Tibial nerve (tissue), 4 donors: Measurements from ENCODE around the gene RAB15. TPM values are rescaled to one million over a fixed set of nuclear protein-coding genes. Genes with fewer than 3 reads are reported as not detected.

Experiments used
- DNase-seq, 2 donors: peaks; one replicate each; pipeline ENCODE4 v3.0.0-alpha.2; 2019; ENCODE audit warnings: low spot score in 2 of 2
- H3K27ac ChIP-seq, 4 donors: fragments of 200-600 bp; sonication (generic) in 3 of 4; one replicate each; pipeline ENCODE4 v1.5.1; 2017 to 2019; ENCODE audit warnings: mild to moderate bottlenecking in 1 of 4
- H3K27me3 ChIP-seq, 2 donors: fragments of 200-600 bp; sonication (generic) in 1 of 2; one replicate each; pipeline versions ENCODE4 v1.5.1 to v1.6.0; 2017 to 2019
- H3K36me3 ChIP-seq, 3 donors: fragments of 200-600 bp; sonication (generic); one replicate each; pipeline ENCODE4 v1.5.1; 2018 to 2019
- H3K4me1 ChIP-seq, 4 donors: fragments of 200-600 bp; sonication (generic) in 3 of 4; one replicate each; pipeline ENCODE4 v1.5.1; 2017 to 2019
- H3K4me3 ChIP-seq, 4 donors: fragments of 200-600 bp; sonication (generic) in 3 of 4; one replicate each; pipeline ENCODE4 v1.5.1; 2017 to 2019; ENCODE audit warnings: mild to moderate bottlenecking in 1 of 4, moderate library complexity in 1 of 4
- H3K9me3 ChIP-seq, 4 donors: fragments of 200-600 bp; sonication (generic) in 3 of 4; one replicate each; pipeline ENCODE4 v1.5.1; 2017 to 2019
- EP300 ChIP-seq, 2 donors: sonication (generic); formaldehyde crosslinking; IDR thresholded peaks; one replicate each; pipeline ENCODE4 v1.6.1; 2017; ENCODE audit warnings: antibody characterized with exemption in 2 of 2, mild to moderate bottlenecking in 1 of 2
- POLR2A ChIP-seq, 2 donors: fragments of 450-650 bp; IDR thresholded peaks; one replicate each; pipeline ENCODE4 v1.6.1; 2017; ENCODE audit warnings: antibody characterized with exemption in 2 of 2, mild to moderate bottlenecking in 2 of 2, moderate library complexity in 2 of 2
- WGBS, 2 donors: methylation state at CpG; one replicate each; pipeline ENCODE4 v1.1.5; 2018; 5-methylcytosine and 5-hydroxymethylcytosine counted together
- total RNA-seq, 4 donors: library from RNA; depleted of rRNA; stranded (reverse); fragments of >200 nt; gene quantifications; one replicate each; pipeline ENCODE4 v1.1.0, GENCODE V29; 2016
- TF ChIP-seq, protein P1 (sequence below), 5 experiments: fragments of 200-600 bp in 3 of 5; fragments of 450-650 bp in 2 of 5; sonication (generic) in 3 of 5; IDR thresholded peaks; one replicate each; pipeline ENCODE4 v1.5.1; 2016 to 2019; ENCODE audit warnings: antibody characterized with exemption in 5 of 5, mild to moderate bottlenecking in 3 of 5, moderate library complexity in 2 of 5

RAB15 gene
- total RNA-seq, 4 donors from 2014 or later, result 0.22 to 2.4 (median 0.42) TPM; not detected in 1

GRCh38 chr14:64953661-64954060 is 18.5 kb downstream of the RAB15 start:
- Histone ChIP-seq H3K4me1 (no peaks in the 10 kb centered on the region), H3K4me3 (no peak overlapping the region), H3K36me3 (peaks cover 0 to 61% (median 0%) of the 10 kb centered on the region in 3 donors), H3K27ac (no peak overlapping the region), H3K9me3 (no peaks in the 10 kb centered on the region), H3K27me3 (no peaks in the 10 kb centered on the region)
- DNase-seq, result no peak
- TF ChIP-seq POLR2A (IDR thresholded peaks at IDR 0.05) (no peak), EP300 (IDR thresholded peaks at IDR 0.05) (no peak)
- TF ChIP-seq, protein P1, sequence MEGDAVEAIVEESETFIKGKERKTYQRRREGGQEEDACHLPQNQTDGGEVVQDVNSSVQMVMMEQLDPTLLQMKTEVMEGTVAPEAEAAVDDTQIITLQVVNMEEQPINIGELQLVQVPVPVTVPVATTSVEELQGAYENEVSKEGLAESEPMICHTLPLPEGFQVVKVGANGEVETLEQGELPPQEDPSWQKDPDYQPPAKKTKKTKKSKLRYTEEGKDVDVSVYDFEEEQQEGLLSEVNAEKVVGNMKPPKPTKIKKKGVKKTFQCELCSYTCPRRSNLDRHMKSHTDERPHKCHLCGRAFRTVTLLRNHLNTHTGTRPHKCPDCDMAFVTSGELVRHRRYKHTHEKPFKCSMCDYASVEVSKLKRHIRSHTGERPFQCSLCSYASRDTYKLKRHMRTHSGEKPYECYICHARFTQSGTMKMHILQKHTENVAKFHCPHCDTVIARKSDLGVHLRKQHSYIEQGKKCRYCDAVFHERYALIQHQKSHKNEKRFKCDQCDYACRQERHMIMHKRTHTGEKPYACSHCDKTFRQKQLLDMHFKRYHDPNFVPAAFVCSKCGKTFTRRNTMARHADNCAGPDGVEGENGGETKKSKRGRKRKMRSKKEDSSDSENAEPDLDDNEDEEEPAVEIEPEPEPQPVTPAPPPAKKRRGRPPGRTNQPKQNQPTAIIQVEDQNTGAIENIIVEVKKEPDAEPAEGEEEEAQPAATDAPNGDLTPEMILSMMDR (IDR thresholded peaks at IDR 0.05), result no peak
- WGBS, 2 donors, result 85 to 91% methylated on average over 6 of the region's 6 CpGs

- WGBS, 2 donors, result 89 to 97% methylated on average over 8 of the region's 8 CpGs
- Histone ChIP-seq H3K27ac (no peak overlapping the region), H3K4me3 (no peak overlapping the region), H3K27me3 (no peaks in the 10 kb centered on the region), H3K9me3 (no peaks in the 10 kb centered on the region), H3K4me1 (no peaks in the 10 kb centered on the region), H3K36me3 (peaks cover 0 to 65% (median 0%) of the 10 kb centered on the region in 3 donors)
- no peak for TF ChIP-seq EP300 (IDR thresholded peaks at IDR 0.05)
- TF ChIP-seq, protein P1 (IDR thresholded peaks at IDR 0.05), result no peak
- no peak for DNase-seq
Observed at GRCh38 chr14:64953310-64953654, 18.9 kb downstream of the RAB15 start.

- DNase-seq, result no peak
- 77 to 80% methylated on average over 7 of the region's 7 CpGs for WGBS, 2 donors
Observed at GRCh38 chr14:64952598-64953309, 19.4 kb downstream of the RAB15 start.

GRCh38 chr14:64951724-64952123 is 20.4 kb downstream of the RAB15 start:
- H3K9me3 ChIP-seq, result no peaks in the 10 kb centered on the region
- no peaks in the 10 kb centered on the region for H3K27me3 ChIP-seq
- H3K27ac ChIP-seq, result no peak overlapping the region
- no peak overlapping the region for H3K4me3 ChIP-seq
- no peaks in the 10 kb centered on the region for H3K4me1 ChIP-seq
- no peak for DNase-seq
- no peak for TF ChIP-seq EP300 (IDR thresholded peaks at IDR 0.05)
- peaks cover 0 to 69% (median 0%) of the 10 kb centered on the region in 3 donors for H3K36me3 ChIP-seq

More at GRCh38 chr14:64952598-64953309, 19.4 kb downstream of the RAB15 start:
- no peaks in the 10 kb centered on the region for H3K4me1 ChIP-seq
- H3K27ac ChIP-seq, result no peak overlapping the region
- TF ChIP-seq, protein P1 (IDR thresholded peaks at IDR 0.05), result no peak
- TF ChIP-seq POLR2A (IDR thresholded peaks at IDR 0.05), result no peak
- TF ChIP-seq EP300 (IDR thresholded peaks at IDR 0.05), result no peak
- H3K9me3 ChIP-seq, result no peaks in the 10 kb centered on the region
- no peak overlapping the region for H3K4me3 ChIP-seq
- no peaks in the 10 kb centered on the region for H3K27me3 ChIP-seq
- H3K36me3 ChIP-seq, result peaks cover 0 to 70% (median 0%) of the 10 kb centered on the region in 3 donors

- Histone ChIP-seq H3K27me3 (no peaks in the 10 kb centered on the region), H3K27ac (no peak overlapping the region), H3K9me3 (no peaks in the 10 kb centered on the region), H3K36me3 (peaks cover 0 to 73% (median 0%) of the 10 kb centered on the region in 3 donors), H3K4me3 (no peak overlapping the region), H3K4me1 (no peaks in the 10 kb centered on the region)
- no peak for DNase-seq
- no peak for TF ChIP-seq POLR2A (IDR thresholded peaks at IDR 0.05)
- 89 to 91% methylated on average over 7 to 8 of the region's 8 CpGs for WGBS, 2 donors
Observed at GRCh38 chr14:64951291-64951690, 20.8 kb downstream of the RAB15 start.

DNA sequence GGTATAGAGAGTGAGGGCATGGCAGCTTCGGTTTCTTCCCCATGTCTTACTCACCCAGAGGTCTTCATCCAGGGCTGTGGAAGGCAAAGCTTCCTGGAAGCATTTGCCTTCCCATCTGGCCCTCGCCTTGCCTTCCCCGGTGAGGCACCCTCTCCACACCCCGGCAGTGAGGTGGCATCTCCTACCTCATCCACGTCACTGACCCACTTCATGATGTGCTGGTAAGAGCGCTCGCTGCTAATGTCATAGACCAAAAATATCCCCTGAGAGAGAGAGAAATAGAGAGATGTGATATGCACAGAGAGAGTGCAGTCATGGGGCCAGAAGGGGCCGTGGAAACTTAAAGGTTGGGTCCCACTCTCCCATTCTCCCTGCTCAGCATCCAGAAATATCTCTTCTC is 21.2 kb downstream of the RAB15 start:
- no peak for DNase-seq
- H3K27me3 ChIP-seq, result no peaks in the 10 kb centered on the region
- TF ChIP-seq EP300 (IDR thresholded peaks at IDR 0.05), result no peak
- TF ChIP-seq POLR2A (IDR thresholded peaks at IDR 0.05), result no peak
- TF ChIP-seq, protein P1 (IDR thresholded peaks at IDR 0.05), result no peak
- H3K4me3 ChIP-seq, result no peak overlapping the region
- H3K36me3 ChIP-seq, result peaks cover 0 to 77% (median 0%) of the 10 kb centered on the region in 3 donors
- H3K4me1 ChIP-seq, result no peaks in the 10 kb centered on the region
- H3K9me3 ChIP-seq, result no peaks in the 10 kb centered on the region
- 93 to 96% methylated on average over 8 of the region's 8 CpGs for WGBS, 2 donors
- no peak overlapping the region for H3K27ac ChIP-seq
